Measurements from ENCODE around the gene ESRRG.

DNA sequence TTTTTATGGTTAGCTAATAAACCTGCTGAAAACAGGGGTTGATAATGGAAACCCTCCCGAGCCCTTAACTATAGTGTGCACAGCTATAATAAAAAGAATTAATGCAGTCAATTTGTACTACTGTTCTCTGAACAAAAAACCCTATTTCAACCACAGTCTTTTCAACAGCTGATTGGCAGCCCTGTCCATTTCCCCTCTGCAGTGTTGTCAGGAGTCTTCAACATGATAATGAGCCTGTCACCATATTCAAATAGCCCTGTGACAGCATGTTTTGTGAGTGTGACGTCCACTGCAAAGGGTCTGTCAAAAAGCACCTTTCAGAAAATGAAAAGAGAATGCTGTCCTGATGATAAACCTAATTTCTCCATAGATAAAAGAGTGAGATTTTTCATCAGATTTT lies 92.7 kb downstream of the ESRRG start:
- TF ChIP-seq POLR2A (IDR thresholded peaks at IDR 0.05): no peak
- TF ChIP-seq CTCF (IDR thresholded peaks at IDR 0.05): no peak
- no peak for TF ChIP-seq POLR2AphosphoS5 (IDR thresholded peaks at IDR 0.05)
- TF ChIP-seq EP300 (IDR thresholded peaks at IDR 0.05): no peak
